Peyer's patch (tissue), 4 donors: Measurements from ENCODE around the gene TBRG1.

ENCODE experiments used
- CTCF ChIP-seq, 6 experiments: fragments of 450-650 bp in 4 of 6; fragments of 200-600 bp in 2 of 6; sonication (generic) in 1 of 6; IDR thresholded peaks; one replicate each; pipeline ENCODE4 v1.5.1; 2017 to 2019; ENCODE audit warnings: antibody characterized with exemption in 6 of 6, mild to moderate bottlenecking in 3 of 6, moderate library complexity in 1 of 6
- POLR2A ChIP-seq, 2 donors: fragments of 450-650 bp; IDR thresholded peaks; one replicate each; pipeline ENCODE4 v1.5.1; 2017; ENCODE audit warnings: antibody characterized with exemption in 2 of 2, mild to moderate bottlenecking in 2 of 2, moderate library complexity in 2 of 2

- TF ChIP-seq POLR2A (IDR thresholded peaks at IDR 0.05) (no peak), CTCF (IDR thresholded peaks at IDR 0.05) (no peak)
Measured at GRCh38 chr11:124625504-124626168, 3.0 kb downstream of the TBRG1 start.
